ENCODE results near the gene VCAM1. TPM values are rescaled to one million over a fixed set of nuclear protein-coding genes. Genes with fewer than 3 reads are reported as not detected.

The VCAM1 gene
- total RNA-seq, 1 experiment from 2014 or later: not detected

DNA sequence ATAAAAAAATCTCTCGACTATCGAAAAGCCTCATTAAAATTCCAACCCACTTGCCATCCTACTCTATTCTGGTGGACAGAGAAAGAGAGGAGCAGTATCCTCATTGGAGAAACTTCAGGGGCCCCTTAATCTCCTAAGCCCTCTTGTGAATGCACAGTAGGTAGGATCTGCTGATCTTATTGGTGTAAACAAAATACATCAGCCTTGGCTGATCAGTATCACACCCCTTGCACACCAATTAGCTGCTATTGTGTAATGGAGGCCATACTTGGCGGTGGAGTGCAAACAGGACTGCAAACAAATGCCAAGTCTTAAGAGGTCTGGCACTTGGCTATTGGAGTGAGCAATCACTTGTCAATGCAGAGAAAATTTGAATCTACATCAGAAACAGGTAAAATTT is 15.7 kb downstream of the VCAM1 start (continued):
- TF ChIP-seq HMGA2 (CRISPR knock-in tag; IDR thresholded peaks at IDR 0.05): no peak

DNA sequence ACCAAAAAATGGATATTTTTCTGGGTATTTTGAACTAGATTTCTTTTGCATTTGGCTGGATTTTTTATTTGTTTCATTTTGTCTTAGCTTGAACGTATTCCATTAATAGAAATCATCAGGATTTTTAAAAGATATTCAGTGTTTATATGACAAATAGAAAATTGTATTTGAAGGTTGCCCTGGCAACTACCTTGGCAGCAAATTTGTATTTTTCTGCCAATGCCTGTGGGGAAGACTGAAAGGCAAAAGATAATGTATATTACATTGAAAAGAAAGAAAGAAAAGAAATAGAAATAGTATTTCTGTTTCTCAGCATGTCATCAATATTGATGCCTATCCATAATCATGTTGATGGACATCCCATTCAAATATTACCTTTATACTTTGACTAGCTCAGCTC is 16.8 kb downstream of the VCAM1 start:
- Mint-ChIP-seq H3K27ac (no peak overlapping the region), H3K4me1 (no peaks in the 10 kb centered on the region), H3K9me3 (no peaks in the 10 kb centered on the region), H3K27me3 (ENCODE audit: low read depth) (no peaks in the 10 kb centered on the region), H3K36me3 (no peaks in the 10 kb centered on the region), H3K4me3 (no peak overlapping the region)
- ATAC-seq (no peak), DNase-seq (ENCODE audit: low spot score) (no peak)
- TF ChIP-seq NR2C2 (CRISPR knock-in tag; IDR thresholded peaks at IDR 0.05) (no peak), USF1 (CRISPR knock-in tag; IDR thresholded peaks at IDR 0.05) (no peak), TP53 (CRISPR knock-in tag; IDR thresholded peaks at IDR 0.05) (no peak), FOXP1 (CRISPR knock-in tag; IDR thresholded peaks at IDR 0.05; ENCODE audit: borderline replicate concordance) (no peak), ESRRA (CRISPR knock-in tag; IDR thresholded peaks at IDR 0.05; ENCODE audit: borderline replicate concordance) (no peak), ZBTB21 (CRISPR knock-in tag; IDR thresholded peaks at IDR 0.05; ENCODE audit: borderline replicate concordance) (no peak), IRF2 (CRISPR knock-in tag; IDR thresholded peaks at IDR 0.05; ENCODE audit: borderline replicate concordance, low read depth) (no peak), JUN (CRISPR knock-in tag; IDR thresholded peaks at IDR 0.05) (no peak), ZNF121 (CRISPR knock-in tag; IDR thresholded peaks at IDR 0.05) (no peak), NFE2L1 (CRISPR knock-in tag; IDR thresholded peaks at IDR 0.05) (no peak), GABPB1 (CRISPR knock-in tag; IDR thresholded peaks at IDR 0.05) (no peak), ATF1 (CRISPR knock-in tag; IDR thresholded peaks at IDR 0.05) (no peak)
- TF ChIP-seq, protein P1, sequence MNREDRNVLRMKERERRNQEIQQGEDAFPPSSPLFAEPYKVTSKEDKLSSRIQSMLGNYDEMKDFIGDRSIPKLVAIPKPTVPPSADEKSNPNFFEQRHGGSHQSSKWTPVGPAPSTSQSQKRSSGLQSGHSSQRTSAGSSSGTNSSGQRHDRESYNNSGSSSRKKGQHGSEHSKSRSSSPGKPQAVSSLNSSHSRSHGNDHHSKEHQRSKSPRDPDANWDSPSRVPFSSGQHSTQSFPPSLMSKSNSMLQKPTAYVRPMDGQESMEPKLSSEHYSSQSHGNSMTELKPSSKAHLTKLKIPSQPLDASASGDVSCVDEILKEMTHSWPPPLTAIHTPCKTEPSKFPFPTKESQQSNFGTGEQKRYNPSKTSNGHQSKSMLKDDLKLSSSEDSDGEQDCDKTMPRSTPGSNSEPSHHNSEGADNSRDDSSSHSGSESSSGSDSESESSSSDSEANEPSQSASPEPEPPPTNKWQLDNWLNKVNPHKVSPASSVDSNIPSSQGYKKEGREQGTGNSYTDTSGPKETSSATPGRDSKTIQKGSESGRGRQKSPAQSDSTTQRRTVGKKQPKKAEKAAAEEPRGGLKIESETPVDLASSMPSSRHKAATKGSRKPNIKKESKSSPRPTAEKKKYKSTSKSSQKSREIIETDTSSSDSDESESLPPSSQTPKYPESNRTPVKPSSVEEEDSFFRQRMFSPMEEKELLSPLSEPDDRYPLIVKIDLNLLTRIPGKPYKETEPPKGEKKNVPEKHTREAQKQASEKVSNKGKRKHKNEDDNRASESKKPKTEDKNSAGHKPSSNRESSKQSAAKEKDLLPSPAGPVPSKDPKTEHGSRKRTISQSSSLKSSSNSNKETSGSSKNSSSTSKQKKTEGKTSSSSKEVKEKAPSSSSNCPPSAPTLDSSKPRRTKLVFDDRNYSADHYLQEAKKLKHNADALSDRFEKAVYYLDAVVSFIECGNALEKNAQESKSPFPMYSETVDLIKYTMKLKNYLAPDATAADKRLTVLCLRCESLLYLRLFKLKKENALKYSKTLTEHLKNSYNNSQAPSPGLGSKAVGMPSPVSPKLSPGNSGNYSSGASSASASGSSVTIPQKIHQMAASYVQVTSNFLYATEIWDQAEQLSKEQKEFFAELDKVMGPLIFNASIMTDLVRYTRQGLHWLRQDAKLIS (CRISPR knock-in tag; IDR thresholded peaks at IDR 0.05; ENCODE audit: borderline replicate concordance): no peak
- ChIA-PET CTCF (no interaction called here), POLR2A (no interaction called here)

GRCh38 chr1:100736746-100737145 is 17.2 kb downstream of the VCAM1 start:
- H3K4me3 Mint-ChIP-seq: no peak overlapping the region
- ATAC-seq (no peak), DNase-seq (ENCODE audit: low spot score) (no peak)
- no peak overlapping the region for H3K27ac Mint-ChIP-seq
- ChIA-PET CTCF (no interaction called here), POLR2A (no interaction called here)
- no peaks in the 10 kb centered on the region for H3K4me1 Mint-ChIP-seq
- no peaks in the 10 kb centered on the region for H3K9me3 Mint-ChIP-seq
- H3K36me3 Mint-ChIP-seq: no peaks in the 10 kb centered on the region
- no peaks in the 10 kb centered on the region for H3K27me3 Mint-ChIP-seq (ENCODE audit: low read depth)
- TF ChIP-seq, protein P2, sequence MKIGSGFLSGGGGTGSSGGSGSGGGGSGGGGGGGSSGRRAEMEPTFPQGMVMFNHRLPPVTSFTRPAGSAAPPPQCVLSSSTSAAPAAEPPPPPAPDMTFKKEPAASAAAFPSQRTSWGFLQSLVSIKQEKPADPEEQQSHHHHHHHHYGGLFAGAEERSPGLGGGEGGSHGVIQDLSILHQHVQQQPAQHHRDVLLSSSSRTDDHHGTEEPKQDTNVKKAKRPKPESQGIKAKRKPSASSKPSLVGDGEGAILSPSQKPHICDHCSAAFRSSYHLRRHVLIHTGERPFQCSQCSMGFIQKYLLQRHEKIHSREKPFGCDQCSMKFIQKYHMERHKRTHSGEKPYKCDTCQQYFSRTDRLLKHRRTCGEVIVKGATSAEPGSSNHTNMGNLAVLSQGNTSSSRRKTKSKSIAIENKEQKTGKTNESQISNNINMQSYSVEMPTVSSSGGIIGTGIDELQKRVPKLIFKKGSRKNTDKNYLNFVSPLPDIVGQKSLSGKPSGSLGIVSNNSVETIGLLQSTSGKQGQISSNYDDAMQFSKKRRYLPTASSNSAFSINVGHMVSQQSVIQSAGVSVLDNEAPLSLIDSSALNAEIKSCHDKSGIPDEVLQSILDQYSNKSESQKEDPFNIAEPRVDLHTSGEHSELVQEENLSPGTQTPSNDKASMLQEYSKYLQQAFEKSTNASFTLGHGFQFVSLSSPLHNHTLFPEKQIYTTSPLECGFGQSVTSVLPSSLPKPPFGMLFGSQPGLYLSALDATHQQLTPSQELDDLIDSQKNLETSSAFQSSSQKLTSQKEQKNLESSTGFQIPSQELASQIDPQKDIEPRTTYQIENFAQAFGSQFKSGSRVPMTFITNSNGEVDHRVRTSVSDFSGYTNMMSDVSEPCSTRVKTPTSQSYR (CRISPR knock-in tag; IDR thresholded peaks at IDR 0.05): no peak
- no peak for TF ChIP-seq NR2C2 (CRISPR knock-in tag; IDR thresholded peaks at IDR 0.05)
- no peak for TF ChIP-seq SMAD3 (CRISPR knock-in tag; IDR thresholded peaks at IDR 0.05; ENCODE audit: borderline replicate concordance)
- no peak for TF ChIP-seq OVOL2 (CRISPR knock-in tag; IDR thresholded peaks at IDR 0.05; ENCODE audit: borderline replicate concordance)
- no peak for TF ChIP-seq ZNF671 (CRISPR knock-in tag; IDR thresholded peaks at IDR 0.05)
- no peak for TF ChIP-seq ZNF416 (CRISPR knock-in tag; IDR thresholded peaks at IDR 0.05)
- TF ChIP-seq GTF2I (CRISPR knock-in tag; conservative IDR thresholded peaks at IDR 0.05): no peak
- no peak for TF ChIP-seq ARID4B (CRISPR knock-in tag; IDR thresholded peaks at IDR 0.05; ENCODE audit: borderline replicate concordance)
- TF ChIP-seq, protein P3, sequence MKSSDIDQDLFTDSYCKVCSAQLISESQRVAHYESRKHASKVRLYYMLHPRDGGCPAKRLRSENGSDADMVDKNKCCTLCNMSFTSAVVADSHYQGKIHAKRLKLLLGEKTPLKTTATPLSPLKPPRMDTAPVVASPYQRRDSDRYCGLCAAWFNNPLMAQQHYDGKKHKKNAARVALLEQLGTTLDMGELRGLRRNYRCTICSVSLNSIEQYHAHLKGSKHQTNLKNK (CRISPR knock-in tag; IDR thresholded peaks at IDR 0.05): no peak
- TF ChIP-seq CBFB (CRISPR knock-in tag; IDR thresholded peaks at IDR 0.05; ENCODE audit: low read depth): no peak
- TF ChIP-seq ZNF232 (CRISPR knock-in tag; IDR thresholded peaks at IDR 0.05): no peak
